H9 (cell line): ENCODE data around the gene CLDN16. TPM values are rescaled to one million over a fixed set of nuclear protein-coding genes. Genes with fewer than 3 reads are reported as not detected.

Experiments
- DNase-seq: peaks from one replicate; pipeline ENCODE4 v3.0.0-alpha.2; 2017
- H2AFZ ChIP-seq: one replicate; pipeline ENCODE4 v1.6.1; 2013; ENCODE audit warnings: mild to moderate bottlenecking, low read length, control low read depth, moderate library complexity
- H2AK5ac ChIP-seq: 2 replicates; pipeline ENCODE4 v1.6.1; 2013; ENCODE audit warnings: low read length, control low read depth, mixed read lengths; ENCODE audit not compliant: insufficient read length
- H2BK120ac ChIP-seq: one replicate; pipeline ENCODE4 v1.6.1; 2013; ENCODE audit warnings: low read depth, mild to moderate bottlenecking, low read length, control low read depth, inconsistent platforms; ENCODE audit not compliant: poor library complexity, severe bottlenecking
- H2BK12ac ChIP-seq: 2 replicates; pipeline ENCODE4 v1.6.1; 2013; ENCODE audit warnings: low read length, control low read depth, mixed read lengths, low read depth; ENCODE audit not compliant: insufficient read length
- H2BK15ac ChIP-seq: 2 replicates; pipeline ENCODE4 v1.6.1; 2013; ENCODE audit warnings: low read depth, low read length, control low read depth
- H2BK20ac ChIP-seq: one replicate; pipeline ENCODE4 v1.6.1; 2013; ENCODE audit warnings: low read depth, mild to moderate bottlenecking, low read length, control low read depth, inconsistent platforms; ENCODE audit not compliant: poor library complexity, severe bottlenecking
- H2BK5ac ChIP-seq: 2 replicates; pipeline ENCODE4 v1.6.1; 2013; ENCODE audit warnings: low read length, control low read depth, mixed read lengths; ENCODE audit not compliant: insufficient read length
- H3K14ac ChIP-seq: 2 replicates; pipeline ENCODE4 v1.6.1; 2013; ENCODE audit warnings: low read length, control low read depth; ENCODE audit not compliant: insufficient read depth
- H3K18ac ChIP-seq: 2 replicates; pipeline ENCODE4 v1.6.1; 2013; ENCODE audit warnings: low read depth, mild to moderate bottlenecking, mixed read lengths, low read length, control low read depth; ENCODE audit not compliant: insufficient read length
- H3K23ac ChIP-seq: 2 replicates; pipeline ENCODE4 v1.6.1; 2013; ENCODE audit warnings: low read length, control low read depth, mixed read lengths, low read depth; ENCODE audit not compliant: insufficient read length
- H3K23me2 ChIP-seq: 2 replicates; pipeline ENCODE4 v1.6.1; 2013; ENCODE audit warnings: low read depth, mild to moderate bottlenecking, mixed read lengths, low read length, control low read depth; ENCODE audit not compliant: insufficient read length, poor library complexity, severe bottlenecking
- H3K27ac ChIP-seq: 2 replicates; pipeline ENCODE4 v1.5.1; 2013; ENCODE audit warnings: low read length, control low read depth, mixed read lengths, low read depth; ENCODE audit not compliant: insufficient read length
- H3K27me3 ChIP-seq: 2 replicates; pipeline ENCODE4 v1.6.1; 2013; ENCODE audit warnings: low read length, control low read depth, inconsistent platforms; ENCODE audit not compliant: insufficient read depth
- H3K4ac ChIP-seq: 2 replicates; pipeline ENCODE4 v1.6.1; 2013; ENCODE audit warnings: low read depth, mild to moderate bottlenecking, control low read depth, inconsistent platforms, low read length, moderate library complexity
- H3K4me1 ChIP-seq: 2 replicates; pipeline ENCODE4 v1.6.1; 2013; ENCODE audit warnings: low read length, control low read depth, inconsistent platforms; ENCODE audit not compliant: insufficient read depth
- H3K4me2 ChIP-seq: 2 replicates; pipeline ENCODE4 v1.6.1; 2013; ENCODE audit warnings: low read length, control low read depth, mixed read lengths; ENCODE audit not compliant: insufficient read length, insufficient read depth
- H3K56ac ChIP-seq: 2 replicates; pipeline ENCODE4 v1.6.1; 2013; ENCODE audit warnings: low read depth, mild to moderate bottlenecking, mixed read lengths, low read length, control low read depth; ENCODE audit not compliant: insufficient read length
- H3K79me1 ChIP-seq: 2 replicates; pipeline ENCODE4 v1.6.1; 2013; ENCODE audit warnings: low read depth, mild to moderate bottlenecking, moderate library complexity, low read length, control low read depth, inconsistent platforms; ENCODE audit not compliant: insufficient read depth, poor library complexity, severe bottlenecking
- H3K79me2 ChIP-seq: 2 replicates; pipeline ENCODE4 v1.6.1; 2013; ENCODE audit warnings: low read length, control low read depth, inconsistent platforms; ENCODE audit not compliant: insufficient read depth
- H3K9ac ChIP-seq: 2 replicates; pipeline ENCODE4 v1.6.1; 2013; ENCODE audit warnings: low read length, control low read depth, mixed read lengths; ENCODE audit not compliant: insufficient read length; ENCODE audit errors: extremely low read depth
- H3K9me3 ChIP-seq: one replicate; pipeline ENCODE4 v1.6.1; 2013; ENCODE audit warnings: low read depth, low read length, inconsistent platforms; ENCODE audit not compliant: control insufficient read depth
- H3T11ph ChIP-seq: one replicate; pipeline ENCODE4 v1.6.1; 2013; ENCODE audit warnings: mild to moderate bottlenecking, low read length, control low read depth, inconsistent platforms
- H4K20me1 ChIP-seq: one replicate; pipeline ENCODE4 v1.6.1; 2013; ENCODE audit not compliant: control insufficient read depth, insufficient read length, insufficient read depth
- H4K5ac ChIP-seq: 2 replicates; pipeline ENCODE4 v1.6.1; 2013; ENCODE audit warnings: low read depth, mild to moderate bottlenecking, mixed read lengths, low read length, control low read depth; ENCODE audit not compliant: insufficient read length
- H4K8ac ChIP-seq: replicated peaks from 2 replicates; pipeline ENCODE4 v1.6.1; 2013; ENCODE audit warnings: low read length, control low read depth, mixed read lengths, low read depth; ENCODE audit not compliant: insufficient read length
- H4K91ac ChIP-seq: 2 replicates; pipeline ENCODE4 v1.6.1; 2013; ENCODE audit warnings: low read depth, mild to moderate bottlenecking, moderate library complexity, mixed read lengths, low read length, control low read depth; ENCODE audit not compliant: insufficient read length
- H3K27ac Mint-ChIP-seq, 3 experiments: 2 replicates in 2 of 3; 3 replicates in 1 of 3; pipeline ENCODE4 v1.8.0; 2020 to 2021; ENCODE audit warnings: mixed read lengths in 3 of 3, mild to moderate bottlenecking in 1 of 3, moderate library complexity in 1 of 3
- H3K27me3 Mint-ChIP-seq: 2 replicates; pipeline ENCODE4 v1.8.0; 2021; ENCODE audit warnings: low read depth, mild to moderate bottlenecking, moderate library complexity, mixed read lengths
- H3K36me3 Mint-ChIP-seq, 3 experiments: 2 replicates in 2 of 3; 3 replicates in 1 of 3; pipeline ENCODE4 v1.8.0; 2020 to 2021; ENCODE audit warnings: low read depth in 3 of 3, mixed read lengths in 3 of 3; ENCODE audit not compliant: insufficient read depth in 1 of 3
- H3K4me1 Mint-ChIP-seq, 2 experiments: 2 replicates each; pipeline ENCODE4 v1.8.0; 2020; ENCODE audit warnings: mixed read lengths in 2 of 2
- H3K4me3 Mint-ChIP-seq, 2 experiments: 2 replicates in 1 of 2; 3 replicates in 1 of 2; pipeline ENCODE4 v1.8.0; 2020 to 2021; ENCODE audit warnings: mild to moderate bottlenecking in 2 of 2, mixed read lengths in 2 of 2, moderate library complexity in 1 of 2
- H3K9me3 Mint-ChIP-seq, 2 experiments: 2 replicates in 1 of 2; 3 replicates in 1 of 2; pipeline ENCODE4 v1.8.0; 2020; ENCODE audit warnings: mild to moderate bottlenecking in 2 of 2, mixed read lengths in 2 of 2, moderate library complexity in 1 of 2
- CTCF ChIP-seq: fragments of 200-600 bp; sonication (generic); conservative IDR thresholded peaks from 3 replicates; pipeline ENCODE4 v1.8.0; 2021; ENCODE audit warnings: antibody characterized with exemption, mild to moderate bottlenecking
- total RNA-seq: library from RNA; stranded (reverse); gene quantifications from 2 replicates; pipeline ENCODE4 v1.2.1, GENCODE V29; 2021

Gene CLDN16
- total RNA-seq, 1 experiment from 2014 or later, result not detected

DNA sequence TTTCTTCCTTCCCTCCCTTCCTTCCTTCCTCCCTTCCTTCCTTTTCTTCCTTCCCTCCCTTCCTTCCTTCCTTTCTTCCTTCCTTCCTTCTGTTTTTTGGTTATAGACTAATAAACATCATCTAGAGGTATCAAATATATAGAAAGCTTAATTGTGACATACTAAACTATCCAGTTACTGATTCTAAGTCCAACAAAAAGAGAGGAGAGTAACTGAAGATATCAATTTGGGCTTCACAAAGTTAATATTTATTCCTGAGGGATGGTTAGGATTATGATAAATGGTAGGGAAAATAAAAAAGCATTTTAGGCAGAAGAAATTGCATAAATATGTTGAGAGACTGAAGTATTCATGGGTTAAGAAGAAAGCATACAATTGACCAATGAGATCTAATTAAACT, 7.8 kb upstream of the CLDN16 start:
- H3K14ac ChIP-seq, result no peak overlapping the region

More for the DNA sequence above, 7.8 kb upstream of the CLDN16 start:
- H3K4ac ChIP-seq, result no peak overlapping the region
- no peak for DNase-seq
- Mint-ChIP-seq H3K4me3 (no peak overlapping the region), H3K36me3 (no peaks in the 10 kb centered on the region), H3K27me3 (no peaks in the 10 kb centered on the region), H3K9me3 (no peaks in the 10 kb centered on the region), H3K4me1 (peaks cover 10 to 12% of the 10 kb centered on the region in 2 experiments), H3K27ac (no peak overlapping the region)
- H3K18ac ChIP-seq, result no peak overlapping the region
- no peak overlapping the region for H2BK120ac ChIP-seq
- no peak overlapping the region for H4K5ac ChIP-seq
- no peak overlapping the region for H3K23ac ChIP-seq
- no peaks in the 10 kb centered on the region for H4K20me1 ChIP-seq
- no peaks in the 10 kb centered on the region for H3K27me3 ChIP-seq
- no peak overlapping the region for H3K56ac ChIP-seq
- H2AK5ac ChIP-seq, result no peak overlapping the region
- no peaks in the 10 kb centered on the region for H3K23me2 ChIP-seq
- no peak overlapping the region for H2BK15ac ChIP-seq
- H3K27ac ChIP-seq, result no peak overlapping the region
- H4K8ac ChIP-seq, result no peak overlapping the region
- H2BK20ac ChIP-seq, result no peak overlapping the region
- H3K9me3 ChIP-seq, result no peaks in the 10 kb centered on the region
- H3T11ph ChIP-seq, result no peak overlapping the region
- no peak overlapping the region for H4K91ac ChIP-seq
- no peak overlapping the region for H3K9ac ChIP-seq
- no peak overlapping the region for H2AFZ ChIP-seq
- peaks cover 7% of the 10 kb centered on the region for H3K4me1 ChIP-seq
- H3K79me1 ChIP-seq, result no peaks in the 10 kb centered on the region
- TF ChIP-seq CTCF, result no peak
- no peak overlapping the region for H2BK5ac ChIP-seq
- H3K79me2 ChIP-seq, result no peaks in the 10 kb centered on the region
- no peak overlapping the region for H3K4me2 ChIP-seq
- no peak overlapping the region for H2BK12ac ChIP-seq
